ENCODE data around the gene APOA5.

Gene APOA5

DNA sequence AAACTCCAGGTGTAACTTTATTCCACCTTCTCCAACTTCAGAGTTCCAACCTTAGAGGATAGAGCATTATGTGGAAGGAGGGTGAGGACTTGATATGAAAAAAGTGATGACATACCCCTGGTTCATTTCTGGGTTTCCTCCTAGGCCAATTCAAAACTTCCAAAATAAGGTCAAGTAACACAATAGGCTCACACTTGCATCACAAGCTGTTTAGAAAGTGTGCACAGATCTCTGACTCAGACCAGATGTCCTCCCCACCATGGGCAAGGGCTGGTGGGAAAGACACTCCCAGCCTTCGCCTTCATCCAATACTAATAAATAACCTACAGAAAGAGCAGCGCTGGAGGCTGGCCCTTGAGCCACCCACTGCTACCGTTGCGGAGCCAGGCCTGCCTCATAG is 13.1 kb downstream of the APOA5 start:
- TF ChIP-seq POLR2AphosphoS5 (IDR thresholded peaks at IDR 0.05; ENCODE audit: low read depth, low read length) (no peak), TAF1 (IDR thresholded peaks at IDR 0.05; ENCODE audit: borderline replicate concordance, insufficient read depth, low read length) (no peak), SIN3A (IDR thresholded peaks at IDR 0.05; ENCODE audit: borderline replicate concordance, insufficient read depth, low read length) (no peak), REST (IDR thresholded peaks at IDR 0.05; ENCODE audit: insufficient read depth in 1 of 2, low read depth in 2 of 2, low read length in 2 of 2) (no peak), FOXP2 (optimal IDR thresholded peaks at IDR 0.05; ENCODE audit: borderline replicate concordance, extremely low read depth, extremely low read length, insufficient read depth) (no peak)

- TF ChIP-seq FOXP2 (optimal IDR thresholded peaks at IDR 0.05; ENCODE audit: borderline replicate concordance, extremely low read depth, extremely low read length, insufficient read depth) (no peak), REST (IDR thresholded peaks at IDR 0.05; ENCODE audit: insufficient read depth in 1 of 2, low read depth in 2 of 2, low read length in 2 of 2) (no peak), SIN3A (IDR thresholded peaks at IDR 0.05; ENCODE audit: borderline replicate concordance, insufficient read depth, low read length) (no peak), TAF1 (IDR thresholded peaks at IDR 0.05; ENCODE audit: borderline replicate concordance, insufficient read depth, low read length) (no peak), POLR2AphosphoS5 (IDR thresholded peaks at IDR 0.05; ENCODE audit: low read depth, low read length) (no peak)
Observed at GRCh38 chr11:116777056-116777455, 14.6 kb downstream of the APOA5 start.

DNA sequence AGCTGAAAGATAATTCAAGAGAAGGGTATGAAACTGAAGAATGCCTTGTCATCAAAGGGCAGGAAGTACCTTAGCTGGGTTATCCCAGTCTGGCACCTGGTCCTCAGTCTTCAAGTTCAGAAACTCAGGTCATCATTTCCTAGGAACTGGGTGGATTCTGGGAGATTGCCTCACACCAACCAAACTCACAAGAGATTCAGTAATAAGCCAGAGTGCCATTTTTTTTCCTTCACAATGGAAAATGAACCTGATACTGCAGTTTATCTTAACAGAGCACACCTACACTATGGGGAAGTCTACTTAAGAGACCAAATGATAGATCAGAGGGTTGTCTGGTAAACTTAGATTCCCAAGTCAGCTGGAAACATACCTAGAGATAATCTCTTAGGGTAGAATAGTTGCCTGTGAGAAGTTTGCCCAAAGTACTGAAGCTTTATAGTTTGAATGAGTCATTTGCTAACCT is 15.1 kb downstream of the APOA5 start:
- TF ChIP-seq FOXP2 (optimal IDR thresholded peaks at IDR 0.05; ENCODE audit: borderline replicate concordance, extremely low read depth, extremely low read length, insufficient read depth) (no peak), REST (IDR thresholded peaks at IDR 0.05; ENCODE audit: insufficient read depth in 1 of 2, low read depth in 2 of 2, low read length in 2 of 2) (no peak), TAF1 (IDR thresholded peaks at IDR 0.05; ENCODE audit: borderline replicate concordance, insufficient read depth, low read length) (no peak), POLR2AphosphoS5 (IDR thresholded peaks at IDR 0.05; ENCODE audit: low read depth, low read length) (no peak), SIN3A (IDR thresholded peaks at IDR 0.05; ENCODE audit: borderline replicate concordance, insufficient read depth, low read length) (no peak)

DNA sequence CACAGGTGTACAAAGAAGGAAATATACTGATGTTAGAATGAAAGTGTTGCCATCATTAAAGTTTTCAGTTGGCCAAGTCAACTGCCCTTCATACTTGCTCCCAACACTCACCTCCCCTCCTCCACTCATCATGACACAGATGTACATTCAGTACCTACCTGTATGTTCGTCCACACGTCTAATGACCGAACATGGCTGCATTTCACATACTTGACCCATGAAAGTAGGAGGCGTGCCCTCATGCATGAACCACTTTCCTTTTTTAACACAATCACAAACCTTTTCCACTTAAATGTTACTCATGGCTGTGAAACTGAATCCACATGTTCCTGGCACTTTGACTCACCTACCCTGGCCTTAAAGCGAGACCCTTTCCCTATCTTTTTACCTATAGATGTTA is 15.7 kb downstream of the APOA5 start:
- TF ChIP-seq FOXP2 (optimal IDR thresholded peaks at IDR 0.05; ENCODE audit: borderline replicate concordance, extremely low read depth, extremely low read length, insufficient read depth) (no peak), POLR2AphosphoS5 (IDR thresholded peaks at IDR 0.05; ENCODE audit: low read depth, low read length) (peak; percentile 21; the same call in 1 of the 2 replicates), REST (IDR thresholded peaks at IDR 0.05; ENCODE audit: insufficient read depth in 1 of 2, low read depth in 2 of 2, low read length in 2 of 2) (no peak)

- TF ChIP-seq TAF1 (IDR thresholded peaks at IDR 0.05; ENCODE audit: borderline replicate concordance, insufficient read depth, low read length) (no peak), SIN3A (IDR thresholded peaks at IDR 0.05; ENCODE audit: borderline replicate concordance, insufficient read depth, low read length) (no peak), POLR2AphosphoS5 (IDR thresholded peaks at IDR 0.05; ENCODE audit: low read depth, low read length) (no peak), REST (IDR thresholded peaks at IDR 0.05; ENCODE audit: insufficient read depth in 1 of 2, low read depth in 2 of 2, low read length in 2 of 2) (no peak), FOXP2 (optimal IDR thresholded peaks at IDR 0.05; ENCODE audit: borderline replicate concordance, extremely low read depth, extremely low read length, insufficient read depth) (no peak)
Observed at GRCh38 chr11:116774661-116775060, 17.0 kb downstream of the APOA5 start.
